Measurements from ENCODE around the gene TMEM233. TPM values are rescaled to one million over a fixed set of nuclear protein-coding genes. Genes with fewer than 3 reads are reported as not detected.

TMEM233 gene
- total and polyA plus RNA-seq, 10 of the 15 experiments (the other 5 are each of a cell fraction or from before 2014, with no cell fraction given), result not detected

DNA sequence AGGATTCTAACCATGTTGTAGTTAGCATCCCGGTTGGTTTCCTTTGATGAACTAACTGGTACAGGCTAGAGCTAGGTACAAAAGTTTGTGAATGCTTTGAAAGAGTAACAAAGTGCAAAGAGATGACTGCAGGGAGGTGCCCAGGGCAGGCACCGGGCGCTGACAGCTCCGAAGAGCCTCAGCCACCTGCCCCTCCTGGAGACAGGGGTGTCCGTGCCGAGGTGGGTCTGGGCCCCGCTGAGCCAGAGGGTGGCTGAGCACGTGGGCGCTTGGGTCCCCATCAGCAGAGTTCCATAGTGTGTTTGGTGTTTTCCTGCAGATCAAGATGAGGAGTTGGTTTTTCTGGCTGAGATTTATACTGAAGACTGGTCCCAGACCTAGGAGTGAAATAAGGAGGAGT, 94.3 kb downstream of the TMEM233 start:
- Histone ChIP-seq H3K9ac (ENCODE audit: control insufficient read depth, insufficient read depth, low read length) (no peak overlapping the region), H4K20me1 (ENCODE audit: control insufficient read depth, insufficient read depth) (no peaks in the 10 kb centered on the region), H3K9me3 (replicated peaks; ENCODE audit: control insufficient read depth, insufficient read depth, low read length) (no peaks in the 10 kb centered on the region), H2AFZ (ENCODE audit: control insufficient read depth, low read depth, low read length) (no peak overlapping the region), H3K27me3 (replicated peaks in 1 of 2; ENCODE audit: control insufficient read depth in 2 of 2, insufficient read depth in 2 of 2, low read length in 1 of 2) (no peaks in the 10 kb centered on the region), H3K4me2 (ENCODE audit: control insufficient read depth, insufficient read depth) (no peak overlapping the region), H3K4me3 (no peak overlapping the region), H3K36me3 (ENCODE audit: control insufficient read depth in 2 of 2, insufficient read depth in 2 of 2, low read length in 1 of 2) (peaks cover 4 to 12% of the 10 kb centered on the region in 2 experiments; a peak in 3 of 4 replicates), H3K27ac (ENCODE audit: control insufficient read depth, insufficient read depth) (no peak overlapping the region), H3K4me1 (ENCODE audit: control insufficient read depth, insufficient read depth, low read length) (peaks cover 3% of the 10 kb centered on the region; the same call in 1 of the 2 replicates), H3K79me2 (ENCODE audit: control insufficient read depth, insufficient read depth, low read length) (no peaks in the 10 kb centered on the region)
- intact Hi-C loops (cut with micrococcal nuclease; ENCODE audit: unreplicated experiment), result no loop called here
- 95% methylated on average over 9 of the region's 9 CpGs for WGBS (ENCODE audit: insufficient coverage, insufficient replicate concordance, low lambda C conversion rate, missing lambda C conversion rate)
- ChIA-PET SMC1A (ENCODE audit: uncharacterized antibody, unreplicated experiment) (interaction anchor here (0.5 kb wide), 1 partner anchor 35 kb away, joined by 3 read pairs; no protein-coding TSS in a partner anchor), CTCF (interaction anchor here (0.6 to 1.1 kb wide), 2 partner anchors 10 to 579 kb away, joined by 3 read pairs; no protein-coding TSS in a partner anchor), RAD21 (ENCODE audit: unreplicated experiment) (interaction anchor here (0.7 kb wide), 1 partner anchor 186 kb away, joined by 4 read pairs; no protein-coding TSS in a partner anchor), POLR2A (interaction anchor here (0.7 kb wide), 1 partner anchor 257 kb away, joined by 6 read pairs; no protein-coding TSS in a partner anchor)
- no peak for FAIRE-seq
- no peak for DNase-seq (ENCODE audit: low read depth, low spot score)
- in situ Hi-C loops (cut with MboI), result no loop called here
- TF ChIP-seq SREBF1 (IDR thresholded peaks at IDR 0.05; ENCODE audit: low read length), result no peak
- TF ChIP-seq, protein P1, sequence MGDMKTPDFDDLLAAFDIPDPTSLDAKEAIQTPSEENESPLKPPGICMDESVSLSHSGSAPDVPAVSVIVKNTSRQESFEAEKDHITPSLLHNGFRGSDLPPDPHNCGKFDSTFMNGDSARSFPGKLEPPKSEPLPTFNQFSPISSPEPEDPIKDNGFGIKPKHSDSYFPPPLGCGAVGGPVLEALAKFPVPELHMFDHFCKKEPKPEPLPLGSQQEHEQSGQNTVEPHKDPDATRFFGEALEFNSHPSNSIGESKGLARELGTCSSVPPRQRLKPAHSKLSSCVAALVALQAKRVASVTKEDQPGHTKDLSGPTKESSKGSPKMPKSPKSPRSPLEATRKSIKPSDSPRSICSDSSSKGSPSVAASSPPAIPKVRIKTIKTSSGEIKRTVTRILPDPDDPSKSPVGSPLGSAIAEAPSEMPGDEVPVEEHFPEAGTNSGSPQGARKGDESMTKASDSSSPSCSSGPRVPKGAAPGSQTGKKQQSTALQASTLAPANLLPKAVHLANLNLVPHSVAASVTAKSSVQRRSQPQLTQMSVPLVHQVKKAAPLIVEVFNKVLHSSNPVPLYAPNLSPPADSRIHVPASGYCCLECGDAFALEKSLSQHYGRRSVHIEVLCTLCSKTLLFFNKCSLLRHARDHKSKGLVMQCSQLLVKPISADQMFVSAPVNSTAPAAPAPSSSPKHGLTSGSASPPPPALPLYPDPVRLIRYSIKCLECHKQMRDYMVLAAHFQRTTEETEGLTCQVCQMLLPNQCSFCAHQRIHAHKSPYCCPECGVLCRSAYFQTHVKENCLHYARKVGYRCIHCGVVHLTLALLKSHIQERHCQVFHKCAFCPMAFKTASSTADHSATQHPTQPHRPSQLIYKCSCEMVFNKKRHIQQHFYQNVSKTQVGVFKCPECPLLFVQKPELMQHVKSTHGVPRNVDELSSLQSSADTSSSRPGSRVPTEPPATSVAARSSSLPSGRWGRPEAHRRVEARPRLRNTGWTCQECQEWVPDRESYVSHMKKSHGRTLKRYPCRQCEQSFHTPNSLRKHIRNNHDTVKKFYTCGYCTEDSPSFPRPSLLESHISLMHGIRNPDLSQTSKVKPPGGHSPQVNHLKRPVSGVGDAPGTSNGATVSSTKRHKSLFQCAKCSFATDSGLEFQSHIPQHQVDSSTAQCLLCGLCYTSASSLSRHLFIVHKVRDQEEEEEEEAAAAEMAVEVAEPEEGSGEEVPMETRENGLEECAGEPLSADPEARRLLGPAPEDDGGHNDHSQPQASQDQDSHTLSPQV (IDR thresholded peaks at IDR 0.05), result no peak
- no peak for TF ChIP-seq EED (IDR thresholded peaks at IDR 0.05; ENCODE audit: low read depth)
- TF ChIP-seq MEF2B (IDR thresholded peaks at IDR 0.05; ENCODE audit: partially characterized antibody, poor library complexity, severe bottlenecking), result no peak
- no peak for TF ChIP-seq KLF5 (IDR thresholded peaks at IDR 0.05; ENCODE audit: partially characterized antibody)
- no TSS peak for BruUV-seq (replicated peaks)
- no peak for ATAC-seq

All from GM12878 (cell line).